Activated T-cell treated with anti-CD3 and anti-CD28 coated beads, Interleukin-2, amount 50 U/mL, for 4 hours (primary cell): ENCODE measurements around the gene GPAT2. TPM values are rescaled to one million over a fixed set of nuclear protein-coding genes. Genes with fewer than 3 reads are reported as not detected.
A peak's percentile ranks its signal among the peaks of the same experiment; 100 is the strongest.
"Not testable (repeated sequence)": the region's sequence is repeated elsewhere in the genome, so short reads cannot be mapped to it uniquely, and the experiment has no call there.

Source experiments
- ATAC-seq, 2 donors: fragments of 200-7000 bp; cut with Tn5 transposase; one replicate each; pipeline ENCODE4 v1.10.0; 2021
- DNase-seq: peaks from one replicate; pipeline ENCODE4 v3.0.0-alpha.2; 2020
- H3K27me3 Mint-ChIP-seq: one replicate; pipeline ENCODE4 v1.8.0; 2021; ENCODE audit warnings: low read depth, mixed read lengths
- H3K36me3 Mint-ChIP-seq: one replicate; pipeline ENCODE4 v1.8.0; 2022; ENCODE audit warnings: mixed read lengths; ENCODE audit not compliant: insufficient read depth
- H3K4me1 Mint-ChIP-seq: one replicate; pipeline ENCODE4 v1.8.0; 2021; ENCODE audit warnings: low read depth, mixed read lengths
- H3K4me3 Mint-ChIP-seq: one replicate; pipeline ENCODE4 v1.8.0; 2021; ENCODE audit warnings: mild to moderate bottlenecking, moderate library complexity, mixed read lengths
- H3K9me3 Mint-ChIP-seq: one replicate; pipeline ENCODE4 v1.8.0; 2021; ENCODE audit warnings: mixed read lengths
- total RNA-seq, 3 donors: library from RNA; stranded (reverse); gene quantifications; one replicate each; pipeline ENCODE4 v1.2.1, GENCODE V29; 2021

Gene GPAT2
- total RNA-seq, 3 donors from 2014 or later, result 0.20 to 12.8 (median 9.3) TPM

DNA sequence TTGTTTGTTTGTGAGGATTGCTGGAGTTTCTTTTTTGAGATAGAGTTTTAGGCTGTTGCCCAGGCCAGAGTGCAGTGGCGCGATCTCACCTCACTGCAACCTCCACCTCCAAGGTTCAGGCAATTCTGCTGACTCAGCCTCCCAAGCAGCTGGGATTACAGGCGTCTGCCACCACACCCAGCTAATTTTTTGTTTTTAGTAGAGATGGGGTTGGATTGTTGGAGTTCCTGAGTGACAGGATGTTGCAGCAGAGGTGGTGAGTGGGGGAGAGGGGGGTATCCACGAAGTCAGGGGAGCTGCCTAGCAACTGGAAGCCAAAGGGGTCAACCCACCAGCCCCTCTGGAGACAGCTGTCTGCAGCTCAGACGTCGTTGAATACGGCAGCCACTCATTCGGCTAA is 35.2 kb upstream of the GPAT2 start:
- not testable (repeated sequence) for H3K9me3 Mint-ChIP-seq, H3K4me1 Mint-ChIP-seq, ATAC-seq

GRCh38 chr2:96067902-96068581 is 33.3 kb upstream of the GPAT2 start:
- not testable (repeated sequence) for DNase-seq, H3K36me3 Mint-ChIP-seq, H3K9me3 Mint-ChIP-seq, H3K4me3 Mint-ChIP-seq, H3K4me1 Mint-ChIP-seq, H3K27me3 Mint-ChIP-seq, ATAC-seq

More for the DNA sequence above, 35.2 kb upstream of the GPAT2 start:
- H3K27me3 Mint-ChIP-seq, H3K36me3 Mint-ChIP-seq, H3K4me3 Mint-ChIP-seq, DNase-seq: not testable (repeated sequence)

GRCh38 chr2:96067098-96067660 is 32.5 kb upstream of the GPAT2 start:
- not testable (repeated sequence) for DNase-seq, H3K9me3 Mint-ChIP-seq, ATAC-seq, H3K27me3 Mint-ChIP-seq, H3K4me3 Mint-ChIP-seq, H3K36me3 Mint-ChIP-seq, H3K4me1 Mint-ChIP-seq

GRCh38 chr2:96066511-96066910 is 31.8 kb upstream of the GPAT2 start:
- not testable (repeated sequence) for H3K4me3 Mint-ChIP-seq, DNase-seq, H3K36me3 Mint-ChIP-seq, ATAC-seq, H3K9me3 Mint-ChIP-seq, H3K4me1 Mint-ChIP-seq, H3K27me3 Mint-ChIP-seq

- DNase-seq, H3K36me3 Mint-ChIP-seq, H3K9me3 Mint-ChIP-seq, H3K27me3 Mint-ChIP-seq, H3K4me3 Mint-ChIP-seq, ATAC-seq, H3K4me1 Mint-ChIP-seq: not testable (repeated sequence)
These were observed 31.2 kb upstream of the GPAT2 start for GRCh38 chr2:96065954-96066353.

GRCh38 chr2:96065381-96065930 is 30.7 kb upstream of the GPAT2 start:
- Mint-ChIP-seq H3K27me3 (no peaks in the 10 kb centered on the region), H3K36me3 (no peaks in the 10 kb centered on the region), H3K4me3 (no peak overlapping the region), H3K4me1 (peaks cover 2% of the 10 kb centered on the region), H3K9me3 (no peaks in the 10 kb centered on the region)
- no peak for ATAC-seq
- DNase-seq, result no peak

DNA sequence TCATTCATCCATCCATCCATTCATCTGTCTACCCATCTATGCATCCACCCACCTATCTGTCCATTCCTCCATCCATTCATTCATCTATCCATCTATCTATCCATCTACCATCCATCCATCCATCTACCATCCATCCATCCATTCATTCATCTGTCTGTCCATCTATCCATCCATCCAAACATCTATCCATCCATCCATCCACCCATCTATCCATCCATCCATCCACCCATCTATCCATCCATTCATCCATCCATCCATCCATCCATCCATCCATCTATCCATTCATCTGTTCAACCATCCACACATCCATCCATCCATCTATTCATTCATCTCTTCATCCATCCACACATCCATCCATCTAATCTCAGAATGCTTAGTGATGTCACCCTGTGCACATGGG is 30.0 kb upstream of the GPAT2 start:
- not testable (repeated sequence) for ATAC-seq, H3K4me1 Mint-ChIP-seq, H3K4me3 Mint-ChIP-seq, H3K36me3 Mint-ChIP-seq, DNase-seq, H3K9me3 Mint-ChIP-seq, H3K27me3 Mint-ChIP-seq

GRCh38 chr2:96064047-96064675 is 29.4 kb upstream of the GPAT2 start:
- not testable (repeated sequence) for DNase-seq, ATAC-seq, H3K9me3 Mint-ChIP-seq, H3K4me3 Mint-ChIP-seq, H3K27me3 Mint-ChIP-seq, H3K36me3 Mint-ChIP-seq, H3K4me1 Mint-ChIP-seq

- H3K9me3 Mint-ChIP-seq, DNase-seq, H3K4me3 Mint-ChIP-seq, H3K4me1 Mint-ChIP-seq, H3K36me3 Mint-ChIP-seq, H3K27me3 Mint-ChIP-seq: not testable (repeated sequence)
- ATAC-seq, result peak; percentile 86
These were observed 28.6 kb upstream of the GPAT2 start for GRCh38 chr2:96063116-96063899.

DNA sequence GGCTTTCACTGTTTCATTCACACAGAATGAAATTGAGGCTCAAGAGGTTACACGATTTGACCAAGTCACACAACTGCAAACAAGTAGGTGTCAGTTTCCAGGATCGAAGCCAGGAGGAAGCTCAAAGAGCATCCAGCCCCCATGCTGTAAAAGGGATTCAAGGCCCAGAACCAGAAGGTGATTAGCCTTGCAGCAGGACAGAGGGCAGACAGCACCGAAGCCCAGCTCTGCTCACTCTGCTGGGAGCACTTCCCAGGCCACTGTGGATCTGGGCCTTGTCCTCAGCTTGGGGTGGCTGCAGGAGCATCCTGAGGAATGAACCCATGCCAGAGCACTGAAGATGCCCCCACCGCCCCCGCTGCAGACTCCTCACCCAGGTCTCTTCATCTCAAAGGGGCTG is 27.8 kb upstream of the GPAT2 start:
- not testable (repeated sequence) for H3K27me3 Mint-ChIP-seq, H3K4me3 Mint-ChIP-seq, ATAC-seq, H3K9me3 Mint-ChIP-seq, DNase-seq, H3K36me3 Mint-ChIP-seq, H3K4me1 Mint-ChIP-seq

DNA sequence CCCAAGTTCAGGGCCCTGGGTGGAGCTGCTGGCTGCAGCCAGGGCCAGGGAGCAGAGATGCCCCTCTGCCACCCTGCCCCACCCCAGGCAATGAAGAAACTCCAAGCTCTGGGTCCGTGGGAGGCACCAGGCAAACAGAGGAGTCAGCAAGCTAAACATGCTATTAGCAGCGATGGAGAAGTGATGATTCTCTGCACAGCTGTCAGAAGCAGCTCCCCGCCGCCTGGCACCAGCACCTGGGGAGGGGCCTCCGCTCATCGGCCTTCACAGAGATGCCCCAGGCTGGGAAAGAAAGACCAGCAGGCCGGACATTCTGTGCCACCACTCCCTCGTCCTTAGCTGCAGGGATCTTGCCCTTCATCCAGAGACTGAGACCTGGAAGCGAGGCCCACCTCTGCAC is 27.2 kb upstream of the GPAT2 start:
- H3K9me3 Mint-ChIP-seq, DNase-seq, ATAC-seq, H3K4me1 Mint-ChIP-seq, H3K27me3 Mint-ChIP-seq, H3K36me3 Mint-ChIP-seq, H3K4me3 Mint-ChIP-seq: not testable (repeated sequence)

DNA sequence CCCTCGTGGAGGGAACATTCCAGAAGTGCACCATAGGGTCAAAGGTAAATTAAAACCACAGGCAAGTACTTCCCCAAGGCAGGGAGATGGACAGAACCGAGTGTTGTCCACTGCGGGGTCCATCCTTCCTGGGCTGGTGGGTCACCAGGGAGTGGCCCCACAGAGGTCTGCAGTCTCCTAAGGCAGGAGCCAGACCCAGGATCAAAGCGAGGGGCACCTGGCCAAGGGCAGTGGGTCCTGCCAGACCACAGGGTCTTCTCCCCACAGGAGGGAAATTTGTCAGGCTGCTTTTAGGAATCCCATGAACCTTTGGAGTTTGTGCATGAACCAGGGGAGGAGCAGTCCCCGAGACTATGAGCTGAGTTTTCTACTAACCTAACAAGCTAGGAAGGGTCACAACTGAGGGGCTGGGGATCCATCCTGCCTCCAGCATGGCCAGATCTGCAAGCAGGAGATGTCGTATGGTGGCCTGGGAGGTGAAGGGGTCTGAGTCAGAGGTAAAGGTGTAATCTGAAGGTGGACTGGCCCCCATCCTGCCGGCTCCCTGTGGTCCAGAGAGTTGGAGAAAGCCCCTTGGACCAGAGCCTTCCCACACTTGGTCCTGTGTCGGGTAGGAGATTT is 26.6 kb upstream of the GPAT2 start:
- not testable (repeated sequence) for H3K4me3 Mint-ChIP-seq, H3K9me3 Mint-ChIP-seq, DNase-seq, H3K4me1 Mint-ChIP-seq, H3K36me3 Mint-ChIP-seq, H3K27me3 Mint-ChIP-seq, ATAC-seq

GRCh38 chr2:96060325-96060724 is 25.6 kb upstream of the GPAT2 start:
- not testable (repeated sequence) for DNase-seq, H3K4me1 Mint-ChIP-seq, H3K4me3 Mint-ChIP-seq, H3K27me3 Mint-ChIP-seq, H3K9me3 Mint-ChIP-seq, ATAC-seq, H3K36me3 Mint-ChIP-seq

GRCh38 chr2:96059443-96059842 is 24.7 kb upstream of the GPAT2 start:
- not testable (repeated sequence) for DNase-seq, H3K27me3 Mint-ChIP-seq, H3K9me3 Mint-ChIP-seq, H3K4me1 Mint-ChIP-seq, H3K4me3 Mint-ChIP-seq, ATAC-seq, H3K36me3 Mint-ChIP-seq
